Measurements from ENCODE around the gene GPR146.

DNA sequence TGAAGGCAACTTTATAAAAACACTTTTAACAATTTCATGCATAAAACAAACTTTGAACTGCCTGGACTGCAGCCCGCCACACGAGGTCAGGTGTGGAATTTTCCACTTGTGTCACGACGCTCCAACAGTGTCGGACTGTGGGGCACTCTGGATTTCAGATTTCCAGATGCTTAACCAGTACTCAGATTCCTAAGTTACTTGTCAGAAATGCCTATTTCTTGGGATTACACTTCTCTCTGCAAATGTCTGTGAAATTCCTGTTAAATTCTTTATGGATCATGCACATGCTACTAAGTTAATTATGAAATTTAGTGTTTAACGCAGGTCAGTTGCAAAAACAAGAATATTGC lies 43.1 kb downstream of the GPR146 start:
- TF ChIP-seq TAF1 (IDR thresholded peaks at IDR 0.05; ENCODE audit: low read depth, low read length): no peak
- no peak for TF ChIP-seq CREB1 (IDR thresholded peaks at IDR 0.05)
- no peak for TF ChIP-seq EZH2 (IDR thresholded peaks at IDR 0.05; ENCODE audit: low read depth, low read length, severe bottlenecking)
- no peak for TF ChIP-seq EGR1 (IDR thresholded peaks at IDR 0.05; ENCODE audit: borderline replicate concordance, low read depth, low read length)
- TF ChIP-seq, protein P1, sequence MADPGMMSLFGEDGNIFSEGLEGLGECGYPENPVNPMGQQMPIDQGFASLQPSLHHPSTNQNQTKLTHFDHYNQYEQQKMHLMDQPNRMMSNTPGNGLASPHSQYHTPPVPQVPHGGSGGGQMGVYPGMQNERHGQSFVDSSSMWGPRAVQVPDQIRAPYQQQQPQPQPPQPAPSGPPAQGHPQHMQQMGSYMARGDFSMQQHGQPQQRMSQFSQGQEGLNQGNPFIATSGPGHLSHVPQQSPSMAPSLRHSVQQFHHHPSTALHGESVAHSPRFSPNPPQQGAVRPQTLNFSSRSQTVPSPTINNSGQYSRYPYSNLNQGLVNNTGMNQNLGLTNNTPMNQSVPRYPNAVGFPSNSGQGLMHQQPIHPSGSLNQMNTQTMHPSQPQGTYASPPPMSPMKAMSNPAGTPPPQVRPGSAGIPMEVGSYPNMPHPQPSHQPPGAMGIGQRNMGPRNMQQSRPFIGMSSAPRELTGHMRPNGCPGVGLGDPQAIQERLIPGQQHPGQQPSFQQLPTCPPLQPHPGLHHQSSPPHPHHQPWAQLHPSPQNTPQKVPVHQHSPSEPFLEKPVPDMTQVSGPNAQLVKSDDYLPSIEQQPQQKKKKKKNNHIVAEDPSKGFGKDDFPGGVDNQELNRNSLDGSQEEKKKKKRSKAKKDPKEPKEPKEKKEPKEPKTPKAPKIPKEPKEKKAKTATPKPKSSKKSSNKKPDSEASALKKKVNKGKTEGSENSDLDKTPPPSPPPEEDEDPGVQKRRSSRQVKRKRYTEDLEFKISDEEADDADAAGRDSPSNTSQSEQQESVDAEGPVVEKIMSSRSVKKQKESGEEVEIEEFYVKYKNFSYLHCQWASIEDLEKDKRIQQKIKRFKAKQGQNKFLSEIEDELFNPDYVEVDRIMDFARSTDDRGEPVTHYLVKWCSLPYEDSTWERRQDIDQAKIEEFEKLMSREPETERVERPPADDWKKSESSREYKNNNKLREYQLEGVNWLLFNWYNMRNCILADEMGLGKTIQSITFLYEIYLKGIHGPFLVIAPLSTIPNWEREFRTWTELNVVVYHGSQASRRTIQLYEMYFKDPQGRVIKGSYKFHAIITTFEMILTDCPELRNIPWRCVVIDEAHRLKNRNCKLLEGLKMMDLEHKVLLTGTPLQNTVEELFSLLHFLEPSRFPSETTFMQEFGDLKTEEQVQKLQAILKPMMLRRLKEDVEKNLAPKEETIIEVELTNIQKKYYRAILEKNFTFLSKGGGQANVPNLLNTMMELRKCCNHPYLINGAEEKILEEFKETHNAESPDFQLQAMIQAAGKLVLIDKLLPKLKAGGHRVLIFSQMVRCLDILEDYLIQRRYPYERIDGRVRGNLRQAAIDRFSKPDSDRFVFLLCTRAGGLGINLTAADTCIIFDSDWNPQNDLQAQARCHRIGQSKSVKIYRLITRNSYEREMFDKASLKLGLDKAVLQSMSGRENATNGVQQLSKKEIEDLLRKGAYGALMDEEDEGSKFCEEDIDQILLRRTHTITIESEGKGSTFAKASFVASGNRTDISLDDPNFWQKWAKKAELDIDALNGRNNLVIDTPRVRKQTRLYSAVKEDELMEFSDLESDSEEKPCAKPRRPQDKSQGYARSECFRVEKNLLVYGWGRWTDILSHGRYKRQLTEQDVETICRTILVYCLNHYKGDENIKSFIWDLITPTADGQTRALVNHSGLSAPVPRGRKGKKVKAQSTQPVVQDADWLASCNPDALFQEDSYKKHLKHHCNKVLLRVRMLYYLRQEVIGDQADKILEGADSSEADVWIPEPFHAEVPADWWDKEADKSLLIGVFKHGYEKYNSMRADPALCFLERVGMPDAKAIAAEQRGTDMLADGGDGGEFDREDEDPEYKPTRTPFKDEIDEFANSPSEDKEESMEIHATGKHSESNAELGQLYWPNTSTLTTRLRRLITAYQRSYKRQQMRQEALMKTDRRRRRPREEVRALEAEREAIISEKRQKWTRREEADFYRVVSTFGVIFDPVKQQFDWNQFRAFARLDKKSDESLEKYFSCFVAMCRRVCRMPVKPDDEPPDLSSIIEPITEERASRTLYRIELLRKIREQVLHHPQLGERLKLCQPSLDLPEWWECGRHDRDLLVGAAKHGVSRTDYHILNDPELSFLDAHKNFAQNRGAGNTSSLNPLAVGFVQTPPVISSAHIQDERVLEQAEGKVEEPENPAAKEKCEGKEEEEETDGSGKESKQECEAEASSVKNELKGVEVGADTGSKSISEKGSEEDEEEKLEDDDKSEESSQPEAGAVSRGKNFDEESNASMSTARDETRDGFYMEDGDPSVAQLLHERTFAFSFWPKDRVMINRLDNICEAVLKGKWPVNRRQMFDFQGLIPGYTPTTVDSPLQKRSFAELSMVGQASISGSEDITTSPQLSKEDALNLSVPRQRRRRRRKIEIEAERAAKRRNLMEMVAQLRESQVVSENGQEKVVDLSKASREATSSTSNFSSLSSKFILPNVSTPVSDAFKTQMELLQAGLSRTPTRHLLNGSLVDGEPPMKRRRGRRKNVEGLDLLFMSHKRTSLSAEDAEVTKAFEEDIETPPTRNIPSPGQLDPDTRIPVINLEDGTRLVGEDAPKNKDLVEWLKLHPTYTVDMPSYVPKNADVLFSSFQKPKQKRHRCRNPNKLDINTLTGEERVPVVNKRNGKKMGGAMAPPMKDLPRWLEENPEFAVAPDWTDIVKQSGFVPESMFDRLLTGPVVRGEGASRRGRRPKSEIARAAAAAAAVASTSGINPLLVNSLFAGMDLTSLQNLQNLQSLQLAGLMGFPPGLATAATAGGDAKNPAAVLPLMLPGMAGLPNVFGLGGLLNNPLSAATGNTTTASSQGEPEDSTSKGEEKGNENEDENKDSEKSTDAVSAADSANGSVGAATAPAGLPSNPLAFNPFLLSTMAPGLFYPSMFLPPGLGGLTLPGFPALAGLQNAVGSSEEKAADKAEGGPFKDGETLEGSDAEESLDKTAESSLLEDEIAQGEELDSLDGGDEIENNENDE (IDR thresholded peaks at IDR 0.05; ENCODE audit: insufficient replicate concordance, low read length): no peak
- no peak for TF ChIP-seq TBP (IDR thresholded peaks at IDR 0.05; ENCODE audit: low read depth, low read length)
- TF ChIP-seq POLR2AphosphoS5 (IDR thresholded peaks at IDR 0.05; ENCODE audit: low read depth, low read length): no peak
- TF ChIP-seq SIN3A (conservative IDR thresholded peaks at IDR 0.05 in 1 of 2, IDR thresholded peaks at IDR 0.05 in 1 of 2; ENCODE audit: low read depth in 1 of 2, low read length in 2 of 2): no peak
- TF ChIP-seq HDAC2 (IDR thresholded peaks at IDR 0.05; ENCODE audit: borderline replicate concordance in 1 of 2, low read depth in 2 of 2, low read length in 2 of 2): no peak
- TF ChIP-seq, protein P2, sequence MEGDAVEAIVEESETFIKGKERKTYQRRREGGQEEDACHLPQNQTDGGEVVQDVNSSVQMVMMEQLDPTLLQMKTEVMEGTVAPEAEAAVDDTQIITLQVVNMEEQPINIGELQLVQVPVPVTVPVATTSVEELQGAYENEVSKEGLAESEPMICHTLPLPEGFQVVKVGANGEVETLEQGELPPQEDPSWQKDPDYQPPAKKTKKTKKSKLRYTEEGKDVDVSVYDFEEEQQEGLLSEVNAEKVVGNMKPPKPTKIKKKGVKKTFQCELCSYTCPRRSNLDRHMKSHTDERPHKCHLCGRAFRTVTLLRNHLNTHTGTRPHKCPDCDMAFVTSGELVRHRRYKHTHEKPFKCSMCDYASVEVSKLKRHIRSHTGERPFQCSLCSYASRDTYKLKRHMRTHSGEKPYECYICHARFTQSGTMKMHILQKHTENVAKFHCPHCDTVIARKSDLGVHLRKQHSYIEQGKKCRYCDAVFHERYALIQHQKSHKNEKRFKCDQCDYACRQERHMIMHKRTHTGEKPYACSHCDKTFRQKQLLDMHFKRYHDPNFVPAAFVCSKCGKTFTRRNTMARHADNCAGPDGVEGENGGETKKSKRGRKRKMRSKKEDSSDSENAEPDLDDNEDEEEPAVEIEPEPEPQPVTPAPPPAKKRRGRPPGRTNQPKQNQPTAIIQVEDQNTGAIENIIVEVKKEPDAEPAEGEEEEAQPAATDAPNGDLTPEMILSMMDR (IDR thresholded peaks at IDR 0.05; ENCODE audit: control extremely low read depth in 1 of 3, insufficient read depth in 1 of 3, low read depth in 1 of 3, low read length in 3 of 3): no peak
- TF ChIP-seq RAD21 (IDR thresholded peaks at IDR 0.05 in 1 of 2, conservative IDR thresholded peaks at IDR 0.05 in 1 of 2; ENCODE audit: low read depth in 2 of 2, low read length in 2 of 2): no peak

All from H1 (cell line).